Dendritic cell treated with granulocyte-macrophage colony-stimulating factor and Interleukin-4, amounts not matched to agents 40 ng/mL and 50 ng/mL, for 4 days (primary cell): ENCODE data around the gene CCDC12.
A peak's percentile ranks its signal among the peaks of the same experiment; 100 is the strongest.

Experiments
- H3K27ac Mint-ChIP-seq: one replicate; pipeline ENCODE4 v1.8.0; 2022; ENCODE audit warnings: mild to moderate bottlenecking, mixed read lengths
- H3K27me3 Mint-ChIP-seq: one replicate; pipeline ENCODE4 v1.8.0; 2022; ENCODE audit warnings: mild to moderate bottlenecking, mixed read lengths
- H3K36me3 Mint-ChIP-seq: one replicate; pipeline ENCODE4 v1.8.0; 2022; ENCODE audit warnings: low read depth, mixed read lengths
- H3K4me1 Mint-ChIP-seq: one replicate; pipeline ENCODE4 v1.8.0; 2022; ENCODE audit warnings: low read depth, mixed read lengths
- H3K4me3 Mint-ChIP-seq: one replicate; pipeline ENCODE4 v1.8.0; 2022; ENCODE audit warnings: mild to moderate bottlenecking, moderate library complexity, mixed read lengths
- H3K9me3 Mint-ChIP-seq: one replicate; pipeline ENCODE4 v1.8.0; 2022; ENCODE audit warnings: mixed read lengths
- intact Hi-C: fragments of 100-400 bp; cut with micrococcal nuclease; formaldehyde crosslinking; loops from one replicate; pipeline ENCODE4 v1.15.0; 2022

CCDC12 gene

GRCh38 chr3:46882377-46883053, 94.0 kb downstream of the CCDC12 start:
- Mint-ChIP-seq H3K27ac (no peak overlapping the region), H3K36me3 (no peaks in the 10 kb centered on the region), H3K9me3 (no peaks in the 10 kb centered on the region), H3K4me1 (peaks cover 14% of the 10 kb centered on the region), H3K4me3 (peak overlapping the region; percentile 68), H3K27me3 (peaks cover 80% of the 10 kb centered on the region)
- intact Hi-C loops: no loop called here

- Mint-ChIP-seq H3K9me3 (no peaks in the 10 kb centered on the region), H3K36me3 (no peaks in the 10 kb centered on the region), H3K4me1 (peaks cover 14% of the 10 kb centered on the region), H3K27me3 (peaks cover 78% of the 10 kb centered on the region), H3K4me3 (peak overlapping the region; percentile 66), H3K27ac (no peak overlapping the region)
- intact Hi-C loops: no loop called here
These were observed 94.8 kb downstream of the CCDC12 start for GRCh38 chr3:46881596-46882376.

- H3K27ac Mint-ChIP-seq: no peak overlapping the region
- no peaks in the 10 kb centered on the region for H3K9me3 Mint-ChIP-seq
- intact Hi-C loops: no loop called here
- H3K4me1 Mint-ChIP-seq: peaks cover 14% of the 10 kb centered on the region
- peaks cover 72% of the 10 kb centered on the region for H3K27me3 Mint-ChIP-seq
- no peak overlapping the region for H3K4me3 Mint-ChIP-seq
- H3K36me3 Mint-ChIP-seq: no peaks in the 10 kb centered on the region
These were observed 95.5 kb downstream of the CCDC12 start for GRCh38 chr3:46880884-46881595.

GRCh38 chr3:46878781-46879436, 97.6 kb downstream of the CCDC12 start:
- H3K27ac Mint-ChIP-seq: no peak overlapping the region
- no peaks in the 10 kb centered on the region for H3K9me3 Mint-ChIP-seq
- intact Hi-C loops: no loop called here
- H3K27me3 Mint-ChIP-seq: peaks cover 70% of the 10 kb centered on the region
- H3K4me1 Mint-ChIP-seq: peaks cover 14% of the 10 kb centered on the region
- no peaks in the 10 kb centered on the region for H3K36me3 Mint-ChIP-seq
- no peak overlapping the region for H3K4me3 Mint-ChIP-seq

GRCh38 chr3:46877406-46878125, 99.0 kb downstream of the CCDC12 start, which contains the start of gene PTH1R:
Gene PTH1R (plus strand): TSS chr3:46877721. CDS start chr3:46883560, 5,839 bp downstream.
- Mint-ChIP-seq H3K4me1 (peaks cover 20% of the 10 kb centered on the region), H3K27ac (no peak within 1 kb of the TSS), H3K4me3 (no peak within 1 kb of the TSS), H3K9me3 (no peaks in the 10 kb centered on the region), H3K36me3 (no peaks in the 10 kb centered on the region), H3K27me3 (peaks cover 72% of the 10 kb centered on the region)
- intact Hi-C loops: no loop called here

GRCh38 chr3:46876313-46877300, 99.9 kb downstream of the CCDC12 start:
- no peak overlapping the region for H3K4me3 Mint-ChIP-seq
- intact Hi-C loops: no loop called here
- H3K9me3 Mint-ChIP-seq: no peaks in the 10 kb centered on the region
- peaks cover 66% of the 10 kb centered on the region for H3K27me3 Mint-ChIP-seq
- H3K27ac Mint-ChIP-seq: no peak overlapping the region
- H3K4me1 Mint-ChIP-seq: peaks cover 13% of the 10 kb centered on the region
- no peaks in the 10 kb centered on the region for H3K36me3 Mint-ChIP-seq

- intact Hi-C loops: no loop called here
- Mint-ChIP-seq H3K27me3 (peaks cover 55% of the 10 kb centered on the region), H3K9me3 (no peaks in the 10 kb centered on the region), H3K36me3 (no peaks in the 10 kb centered on the region), H3K4me1 (peaks cover 8% of the 10 kb centered on the region), H3K27ac (no peak overlapping the region), H3K4me3 (no peak overlapping the region)
These were observed 101.0 kb downstream of the CCDC12 start for GRCh38 chr3:46875560-46875959.

- intact Hi-C loops: no loop called here
- Mint-ChIP-seq H3K27me3 (peaks cover 49% of the 10 kb centered on the region), H3K9me3 (no peaks in the 10 kb centered on the region), H3K4me1 (peaks cover 8% of the 10 kb centered on the region), H3K36me3 (no peaks in the 10 kb centered on the region), H3K4me3 (no peak overlapping the region), H3K27ac (no peak overlapping the region)
These were observed 102.1 kb downstream of the CCDC12 start for GRCh38 chr3:46874430-46874829.

- no peaks in the 10 kb centered on the region for H3K36me3 Mint-ChIP-seq
- peaks cover 8% of the 10 kb centered on the region for H3K4me1 Mint-ChIP-seq
- H3K9me3 Mint-ChIP-seq: no peaks in the 10 kb centered on the region
- H3K4me3 Mint-ChIP-seq: no peak overlapping the region
- H3K27me3 Mint-ChIP-seq: peaks cover 42% of the 10 kb centered on the region
- no peak overlapping the region for H3K27ac Mint-ChIP-seq
- intact Hi-C loops: no loop called here
These were observed 103.0 kb downstream of the CCDC12 start for GRCh38 chr3:46873521-46873920.
